GM19025 (cell line): ENCODE measurements around the gene KCNAB1.
"Not testable (repeated sequence)": the region's sequence is repeated elsewhere in the genome, so short reads cannot be mapped to it uniquely, and the experiment has no call there.

Source experiments
- ATAC-seq: cut with Tn5 transposase; IDR thresholded peaks from one replicate; pipeline ENCODE4 v1.9.1; 2021; ENCODE audit warnings: mild to moderate bottlenecking, low read depth, moderate library complexity; ENCODE audit not compliant: unreplicated experiment

KCNAB1 gene

DNA sequence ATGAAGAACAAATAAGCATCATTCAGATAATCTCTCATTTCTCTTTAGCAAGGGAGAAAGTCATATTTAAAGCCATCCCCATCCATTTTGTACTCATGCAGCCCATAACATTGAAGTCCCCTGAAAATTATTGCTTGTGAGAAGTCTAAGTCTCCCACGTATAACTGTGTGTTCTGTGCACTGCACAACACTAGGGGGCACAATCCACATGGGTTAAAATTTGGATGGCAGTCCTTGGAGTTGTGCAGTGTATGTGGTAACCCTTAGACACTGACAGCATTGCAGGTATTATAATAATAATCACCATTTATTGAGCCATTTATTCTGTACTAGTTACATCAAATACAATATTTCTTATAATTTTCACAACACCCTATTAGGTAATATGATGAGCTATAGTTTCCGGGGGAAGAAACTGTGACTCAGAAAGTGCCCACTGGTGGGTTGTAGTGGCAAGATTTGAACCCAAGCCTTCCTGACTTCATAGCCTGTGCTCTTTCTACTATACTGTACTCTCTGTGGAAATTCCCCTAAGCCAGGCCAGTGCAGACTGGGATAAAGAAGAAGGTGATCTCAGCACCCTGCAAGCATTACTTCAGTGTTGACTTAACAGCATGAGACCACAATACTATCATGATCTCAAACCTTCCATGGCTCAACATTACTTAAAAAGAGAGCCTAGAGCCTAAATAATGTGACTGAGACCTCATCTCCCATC is 15.7 kb downstream of the KCNAB1 start:
- no peak for ATAC-seq

GRCh38 chr3:156137397-156137796 is 17.0 kb downstream of the KCNAB1 start:
- not testable (repeated sequence) for ATAC-seq

DNA sequence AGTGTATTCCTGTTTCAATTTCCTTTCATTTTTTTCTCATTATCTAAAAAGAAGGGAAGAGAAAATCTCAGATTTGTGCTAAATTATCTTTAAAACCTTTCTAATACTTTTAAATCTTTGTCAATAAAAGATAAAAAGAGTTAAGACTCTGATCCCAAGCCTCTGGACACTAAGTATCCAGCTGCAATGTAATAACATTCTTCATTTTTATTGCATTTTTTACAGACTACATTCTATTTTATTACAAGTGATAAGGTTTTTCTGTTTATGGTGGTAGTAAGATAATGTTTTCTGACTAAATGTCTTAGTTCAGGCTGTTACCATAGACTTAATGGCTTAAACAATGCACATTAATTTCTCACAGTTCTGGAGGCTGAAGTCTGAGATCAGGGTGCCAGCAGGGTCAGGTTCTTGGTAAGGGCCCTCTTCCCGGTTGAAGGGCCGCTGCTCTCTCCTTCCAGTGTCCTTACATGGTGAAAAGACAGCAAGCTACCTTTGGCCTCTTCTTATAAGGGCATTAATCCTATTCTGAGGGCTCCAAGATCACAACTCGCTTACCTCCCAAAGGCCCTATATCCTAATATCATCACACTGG is 19.7 kb downstream of the KCNAB1 start:
- ATAC-seq, result no peak

- ATAC-seq, result no peak
Observed at GRCh38 chr3:156142702-156143101, 22.3 kb downstream of the KCNAB1 start.

GRCh38 chr3:156143136-156143535 is 22.8 kb downstream of the KCNAB1 start:
- ATAC-seq, result no peak

DNA sequence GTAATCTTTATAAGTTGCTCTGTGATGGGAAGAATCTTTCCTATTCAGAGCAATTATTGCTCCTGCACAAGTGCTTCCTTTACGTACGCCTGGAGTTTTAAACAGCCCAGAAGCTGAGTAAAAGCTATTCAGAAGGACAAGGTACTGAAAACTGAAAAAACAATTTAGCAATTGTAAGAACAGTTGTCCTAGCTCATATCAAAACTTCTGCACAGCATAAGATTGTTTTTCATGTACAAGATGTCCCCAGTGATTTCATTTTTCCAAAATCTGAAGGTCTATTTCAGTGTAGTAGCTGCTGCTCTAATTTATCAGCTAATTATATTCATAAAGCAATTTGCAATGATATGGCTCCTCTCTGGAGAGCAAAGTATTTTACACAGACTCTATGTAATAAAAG is 23.7 kb downstream of the KCNAB1 start:
- no peak for ATAC-seq

- ATAC-seq, result no peak
Observed at GRCh38 chr3:156145866-156146265, 25.5 kb downstream of the KCNAB1 start.

DNA sequence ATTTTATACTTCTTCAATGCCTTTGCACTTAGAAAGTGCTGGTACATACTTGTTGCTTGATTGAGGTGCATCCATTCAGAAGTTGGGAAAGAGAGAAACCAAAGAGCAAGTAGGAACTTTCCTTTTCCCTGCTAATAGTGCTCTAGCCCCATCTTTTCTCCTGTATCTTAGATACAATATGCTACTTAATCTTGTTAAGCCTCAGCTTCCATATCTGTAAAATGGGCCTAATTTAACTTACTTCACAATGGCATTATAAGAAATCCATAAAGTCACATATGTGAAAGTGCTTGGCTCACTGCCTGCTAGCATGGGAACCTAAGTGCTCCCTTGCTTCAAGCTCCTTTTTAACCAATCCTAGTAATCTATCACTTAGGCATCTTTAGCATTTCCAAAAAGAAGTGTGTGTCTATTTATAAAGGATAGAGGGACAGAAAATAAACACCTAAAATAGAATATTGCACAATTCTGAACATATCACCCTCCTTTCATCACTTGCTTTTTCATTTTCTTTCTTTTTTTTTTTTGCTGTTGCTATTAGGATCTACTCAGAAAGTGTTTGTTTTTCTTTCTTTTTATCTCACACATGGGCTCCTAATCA is 28.1 kb downstream of the KCNAB1 start:
- no peak for ATAC-seq

DNA sequence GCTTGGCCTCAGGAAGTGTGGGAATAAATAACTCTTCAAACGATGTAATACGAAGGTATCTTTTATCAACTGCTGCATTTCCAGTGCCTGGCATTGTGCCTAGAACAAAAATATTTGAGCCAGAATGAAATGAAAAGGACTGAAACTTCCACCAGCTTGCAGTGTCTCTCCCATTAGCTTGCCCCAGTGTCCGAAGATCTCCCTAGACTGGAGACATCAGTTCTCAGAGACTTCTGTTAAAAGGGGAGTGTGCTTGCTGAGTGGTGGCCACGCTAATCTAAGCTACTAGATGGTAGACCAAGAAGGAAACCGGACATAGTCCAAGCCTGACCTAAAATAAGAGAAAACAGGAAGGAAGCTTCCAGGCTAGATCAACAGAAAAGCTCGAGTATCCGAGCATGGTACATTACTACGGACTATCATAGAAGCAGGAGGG is 28.6 kb downstream of the KCNAB1 start:
- no peak for ATAC-seq

GRCh38 chr3:156149876-156150275 is 29.5 kb downstream of the KCNAB1 start:
- no peak for ATAC-seq

GRCh38 chr3:156150434-156151066 is 30.2 kb downstream of the KCNAB1 start:
- no peak for ATAC-seq

DNA sequence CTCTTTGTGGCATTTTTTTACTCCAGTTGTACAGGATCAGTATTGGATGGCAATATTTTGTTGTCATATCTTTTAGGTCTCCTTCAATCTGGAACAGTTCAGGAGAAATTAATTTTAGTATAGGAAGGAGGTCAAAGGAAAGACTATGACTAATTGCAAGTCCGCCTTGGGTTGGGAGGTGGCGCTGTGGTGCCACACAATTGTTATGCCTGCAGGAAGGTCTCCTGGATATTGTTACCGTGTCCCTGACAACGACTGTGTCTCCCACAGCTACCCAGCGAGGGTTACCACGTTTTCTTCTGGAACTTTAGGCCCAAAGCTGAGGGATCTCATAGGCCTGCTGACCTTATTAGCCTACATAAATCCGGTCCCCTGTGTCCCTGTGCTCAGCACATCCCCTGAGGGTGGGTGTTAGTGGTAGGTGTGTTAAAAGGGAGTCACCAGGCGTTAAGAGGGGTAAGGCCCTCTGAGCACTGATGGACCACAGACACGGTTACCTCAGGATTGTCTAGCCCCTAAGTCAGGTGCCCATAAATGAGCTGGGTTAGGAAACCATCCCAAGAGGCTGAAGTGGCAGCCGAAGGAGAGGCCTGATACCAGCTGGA is 31.5 kb downstream of the KCNAB1 start:
- no peak for ATAC-seq

DNA sequence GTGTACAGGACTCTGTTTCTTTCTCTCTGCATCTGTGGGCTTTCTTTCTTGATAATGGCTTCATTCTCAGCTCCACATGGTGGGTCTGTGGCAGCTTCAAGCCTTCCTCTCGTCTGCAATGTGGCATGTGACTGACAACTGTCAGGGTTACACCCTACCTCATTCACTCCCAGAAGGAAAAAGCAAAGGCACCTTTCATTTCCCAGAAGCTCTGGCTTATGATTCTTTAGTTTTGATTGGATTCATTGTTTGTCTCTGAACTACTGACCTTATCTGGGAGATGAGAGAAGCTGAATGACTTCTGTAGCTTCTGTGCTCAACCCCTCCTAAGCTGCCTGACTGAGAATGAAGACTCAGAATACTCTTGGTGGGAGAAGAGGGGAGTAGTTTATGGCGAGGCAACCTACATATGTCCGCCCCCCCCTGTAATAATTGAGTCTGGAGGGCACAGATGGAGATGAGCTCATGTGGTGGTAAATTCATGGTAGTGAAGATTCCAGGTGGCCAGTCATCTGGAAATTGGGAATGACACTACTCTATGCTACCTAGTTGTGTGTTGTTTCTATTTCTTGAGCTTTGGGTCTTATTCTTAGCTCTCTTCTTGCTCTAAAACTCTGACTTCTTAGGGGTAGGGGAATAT is 38.4 kb downstream of the KCNAB1 start:
- ATAC-seq, result no peak

GRCh38 chr3:156160647-156161046 is 40.3 kb downstream of the KCNAB1 start:
- ATAC-seq, result peak; percentile 65

GRCh38 chr3:156161172-156161571 is 40.8 kb downstream of the KCNAB1 start:
- ATAC-seq, result no peak

DNA sequence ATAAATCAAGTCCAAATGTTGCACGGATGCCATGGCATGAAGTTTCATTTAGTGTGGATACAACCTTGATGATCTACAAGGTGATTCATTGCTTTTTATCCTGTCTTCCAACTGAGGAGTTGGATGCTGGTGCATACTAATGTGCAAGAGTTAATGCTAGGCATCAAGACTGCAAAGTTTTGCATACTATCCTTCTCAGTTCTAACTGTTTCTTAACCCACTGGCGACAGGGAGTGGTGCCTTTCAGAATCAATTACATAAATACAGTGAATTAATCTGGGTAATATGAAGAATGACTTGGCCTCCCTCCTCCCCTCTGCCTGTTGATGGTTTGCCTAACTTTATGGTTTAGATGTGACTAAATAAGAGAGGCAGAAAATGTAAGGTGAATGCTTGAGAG is 43.5 kb downstream of the KCNAB1 start:
- no peak for ATAC-seq

DNA sequence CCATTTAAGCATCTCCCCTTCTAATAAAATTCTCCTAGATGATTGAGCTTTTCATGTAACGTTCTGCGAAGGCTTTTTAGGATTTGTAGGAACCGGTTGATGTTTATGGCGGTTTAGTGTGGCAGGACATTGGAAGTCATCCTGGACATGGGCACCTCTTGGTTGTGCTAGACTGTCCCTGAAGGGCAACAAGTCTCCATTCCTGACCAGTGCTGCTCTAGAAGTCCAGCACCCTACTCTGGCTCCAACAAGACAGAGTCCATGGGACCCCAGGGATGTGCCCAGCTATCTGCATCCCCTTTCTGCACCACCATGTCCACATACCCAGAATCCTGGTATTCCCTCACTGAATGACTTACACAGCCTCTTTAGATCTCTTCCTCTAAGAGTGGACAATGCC is 46.4 kb downstream of the KCNAB1 start:
- ATAC-seq, result no peak

DNA sequence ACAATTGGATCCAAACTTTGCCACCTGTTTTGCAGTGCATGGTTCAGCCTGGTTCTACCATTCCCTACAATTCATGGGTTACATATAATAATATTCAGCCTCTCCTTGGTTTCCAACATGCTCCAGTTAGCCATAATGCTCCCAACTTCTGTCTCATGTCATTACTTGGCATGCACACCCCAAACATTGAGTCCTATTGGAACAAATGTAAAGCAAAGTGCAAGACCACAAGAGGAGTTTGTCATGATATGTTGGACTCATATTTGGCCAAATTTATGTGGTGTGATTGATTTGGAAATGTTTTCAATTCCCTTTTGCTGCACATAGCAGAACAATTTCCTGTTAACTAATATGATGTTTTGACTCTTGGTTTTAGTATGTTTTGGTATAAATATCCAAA is 50.2 kb downstream of the KCNAB1 start:
- no peak for ATAC-seq

- ATAC-seq, result no peak
Observed at GRCh38 chr3:156171281-156172267, 51.2 kb downstream of the KCNAB1 start.
